Mammary epithelial cell (primary cell): ENCODE data around the gene CCDC148.

Experiments
- CTCF ChIP-seq, 2 donors: IDR thresholded peaks in 1 of 2; conservative IDR thresholded peaks in 1 of 2; 2 replicates each; pipeline ENCODE4 v1.5.1; 2011 to 2012; ENCODE audit warnings: inconsistent platforms in 2 of 2, low read length in 2 of 2, mild to moderate bottlenecking in 2 of 2, control low read depth in 1 of 2, low read depth in 1 of 2; ENCODE audit not compliant: insufficient read depth in 1 of 2; ENCODE audit errors: extremely low read depth in 1 of 2
- EZH2 ChIP-seq: IDR thresholded peaks from 2 replicates; pipeline ENCODE4 v1.6.1; 2012; ENCODE audit warnings: low read length, inconsistent platforms, borderline replicate concordance

- TF ChIP-seq EZH2 (no peak), CTCF (conservative IDR thresholded peaks at IDR 0.05 in 1 of 2, IDR thresholded peaks at IDR 0.05 in 1 of 2; ENCODE audit: extremely low read depth in 1 of 2, insufficient read depth in 1 of 2, low read depth in 1 of 2, low read length in 2 of 2) (no peak)
Observed at GRCh38 chr2:158273791-158274190, 182.8 kb downstream of the CCDC148 start.
